Measurements from ENCODE around the gene WDR33. TPM values are rescaled to one million over a fixed set of nuclear protein-coding genes. Genes with fewer than 3 reads are reported as not detected.

Gene WDR33
- total and polyA plus RNA-seq, 10 of the 15 experiments (the other 5 are each of a cell fraction or from before 2014, with no cell fraction given) = 29.2 to 73.8 (median 45.6) TPM

- TF ChIP-seq E2F8 (IDR thresholded peaks at IDR 0.05; ENCODE audit: low read depth, partially characterized antibody) (no peak), POU2F2 (IDR thresholded peaks at IDR 0.05; ENCODE audit: borderline replicate concordance, low read depth, low read length) (no peak), SUZ12 (IDR thresholded peaks at IDR 0.05; ENCODE audit: unreplicated experiment) (no peak), E4F1 (IDR thresholded peaks at IDR 0.05; ENCODE audit: borderline replicate concordance, partially characterized antibody) (no peak), BCL3 (IDR thresholded peaks at IDR 0.05; ENCODE audit: borderline replicate concordance, insufficient read depth, low read depth, low read length, poor library complexity, severe bottlenecking) (no peak), TCF3 (IDR thresholded peaks at IDR 0.05; ENCODE audit: borderline replicate concordance, insufficient read depth, low read depth, low read length) (no peak), MYB (IDR thresholded peaks at IDR 0.05; ENCODE audit: borderline replicate concordance, low read depth, low read length) (no peak), NFYB (IDR thresholded peaks at IDR 0.05; ENCODE audit: insufficient read depth, low read depth, low read length) (no peak)
Measured at GRCh38 chr2:127857265-127857808, 46.4 kb upstream of the WDR33 start (continued).
